Embryonic facial prominence (tissue), 1 donor: ENCODE measurements around the gene RSBN1L.
A peak's percentile ranks its signal among the peaks of the same experiment; 100 is the strongest.
"Not testable (repeated sequence)": the region's sequence is repeated elsewhere in the genome, so short reads cannot be mapped to it uniquely, and the experiment has no call there.

ENCODE experiments used
- DNase-seq: peaks from one replicate; pipeline ENCODE4 v3.0.0-alpha.2; 2016; ENCODE audit errors: extremely low spot score

RSBN1L gene

DNA sequence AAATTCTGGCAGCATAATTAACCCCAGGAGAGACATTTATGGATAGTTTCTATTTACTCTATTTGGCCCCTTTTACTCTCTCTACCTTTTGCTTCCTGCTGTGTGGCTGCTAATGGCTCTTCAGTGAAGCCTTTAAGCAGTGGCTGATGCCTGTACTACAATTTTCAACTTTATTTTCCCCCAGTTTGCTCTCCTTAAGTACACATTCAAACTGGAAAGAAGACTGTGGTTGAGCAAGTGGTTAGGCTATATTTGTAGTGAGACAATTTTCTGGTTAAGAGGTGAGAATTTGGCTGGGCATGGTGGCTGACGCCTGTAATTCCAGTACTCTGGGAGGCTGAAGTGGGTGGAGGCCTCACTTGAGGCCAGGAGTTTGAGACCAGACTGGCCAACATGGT lies 8.5 kb upstream of the RSBN1L start:
- DNase-seq: no peak

GRCh38 chr7:77690289-77690688 lies 6.0 kb upstream of the RSBN1L start:
- no peak for DNase-seq

DNA sequence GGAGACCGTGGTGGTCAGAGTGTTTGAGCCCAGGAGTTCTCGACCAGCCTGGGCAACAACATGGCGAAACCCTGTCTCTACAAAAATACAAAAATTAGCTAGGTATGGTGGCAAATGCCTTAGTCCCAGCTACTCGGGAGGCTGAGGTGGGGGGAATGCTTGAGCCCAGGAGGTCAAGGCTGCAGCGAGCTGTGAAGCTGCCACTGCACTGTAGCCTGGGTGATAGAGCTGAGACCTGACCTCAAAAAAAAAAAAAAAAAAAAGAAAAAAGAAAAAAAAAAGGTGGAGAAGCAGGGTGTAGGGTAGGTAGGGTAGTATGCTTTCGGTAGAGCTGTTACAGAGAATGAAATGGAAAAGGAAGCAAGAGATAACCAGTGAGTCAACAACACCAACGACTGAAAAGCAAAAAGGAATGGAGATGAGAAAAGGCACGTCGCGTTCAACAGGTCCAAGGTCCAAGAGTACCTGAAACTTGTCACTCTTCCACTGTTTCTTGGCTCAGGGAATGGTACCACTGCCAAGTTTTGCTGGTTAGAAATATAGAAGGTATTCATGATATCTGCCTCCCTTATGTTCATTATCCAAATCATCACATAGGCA lies 4.3 kb upstream of the RSBN1L start:
- DNase-seq: no peak

DNA sequence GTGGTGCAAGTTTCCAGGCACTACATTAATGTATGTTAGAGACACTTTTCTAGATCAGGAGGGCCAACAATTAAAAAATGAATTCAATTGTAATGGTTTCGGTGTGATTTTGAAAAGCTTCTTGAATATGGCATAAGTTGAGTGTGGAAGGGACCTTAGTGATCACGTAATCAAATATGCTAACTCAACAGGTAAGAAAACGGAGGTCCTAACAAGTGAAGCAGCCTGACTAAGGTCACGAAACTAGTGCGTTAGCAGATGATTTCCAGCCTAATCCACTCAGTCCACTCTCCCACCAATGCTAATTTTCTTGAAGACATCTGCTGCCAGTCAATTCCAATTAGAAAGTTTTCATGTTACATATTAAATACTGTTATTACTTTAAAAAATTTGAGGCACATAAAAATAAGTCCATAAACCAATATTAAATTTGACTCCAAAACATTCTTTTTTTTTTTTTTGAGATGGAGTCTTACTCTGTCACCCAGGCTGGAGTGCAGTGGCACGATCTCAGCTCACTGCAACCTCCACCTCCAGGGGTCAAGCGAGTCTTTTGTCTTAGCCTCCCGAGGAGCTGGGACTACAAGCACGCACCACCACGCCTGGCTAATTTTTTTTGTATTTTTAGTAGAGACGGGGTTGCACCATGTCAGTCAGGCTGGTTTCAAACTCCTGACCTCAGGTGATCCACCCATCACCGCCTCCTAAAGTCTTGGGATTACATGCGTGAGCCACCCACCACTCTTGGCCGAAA lies 2.3 kb upstream of the RSBN1L start:
- DNase-seq: no peak

DNA sequence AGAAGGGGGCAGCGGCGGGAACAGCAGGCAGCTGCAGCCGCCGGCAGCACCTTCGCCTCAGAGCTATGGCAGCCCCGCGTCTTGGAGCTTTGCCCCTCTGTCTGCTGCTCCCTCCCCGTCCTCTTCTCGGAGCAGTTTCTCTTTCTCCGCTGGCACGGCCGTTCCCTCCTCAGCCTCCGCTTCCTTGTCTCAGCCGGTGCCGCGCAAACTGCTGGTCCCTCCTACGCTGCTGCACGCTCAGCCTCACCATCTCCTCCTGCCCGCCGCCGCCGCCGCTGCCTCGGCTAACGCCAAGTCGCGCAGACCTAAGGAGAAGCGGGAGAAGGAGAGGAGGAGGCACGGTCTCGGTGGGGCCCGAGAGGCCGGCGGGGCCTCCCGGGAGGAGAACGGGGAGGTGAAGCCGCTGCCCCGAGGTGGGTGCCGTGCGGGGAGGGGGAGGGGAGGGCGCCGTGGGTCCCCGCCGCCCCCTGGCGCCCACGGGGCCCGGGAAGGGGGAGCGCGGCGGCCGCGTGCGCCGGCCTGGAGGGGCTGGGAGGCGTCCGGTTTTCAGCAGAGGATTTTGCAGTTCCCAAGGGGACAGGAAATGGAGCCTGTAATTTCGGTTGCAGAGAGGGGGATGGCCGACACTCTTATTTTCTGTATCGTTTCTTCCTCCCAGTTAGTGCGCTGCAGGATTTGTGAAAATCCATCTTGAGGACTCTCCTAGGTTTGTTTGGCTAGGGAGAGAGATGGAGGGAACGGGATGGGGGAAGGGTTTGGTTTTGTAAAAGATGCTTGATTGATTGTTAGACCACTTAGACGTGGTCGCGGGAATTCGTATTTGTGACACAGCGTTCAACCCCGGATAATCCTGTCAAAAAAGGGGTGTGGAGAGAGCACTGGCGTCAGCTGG lies 630 bp downstream of the RSBN1L start:
- DNase-seq: peak; percentile 22

GRCh38 chr7:77697535-77697831 lies 1.2 kb downstream of the RSBN1L start:
- no peak for DNase-seq

DNA sequence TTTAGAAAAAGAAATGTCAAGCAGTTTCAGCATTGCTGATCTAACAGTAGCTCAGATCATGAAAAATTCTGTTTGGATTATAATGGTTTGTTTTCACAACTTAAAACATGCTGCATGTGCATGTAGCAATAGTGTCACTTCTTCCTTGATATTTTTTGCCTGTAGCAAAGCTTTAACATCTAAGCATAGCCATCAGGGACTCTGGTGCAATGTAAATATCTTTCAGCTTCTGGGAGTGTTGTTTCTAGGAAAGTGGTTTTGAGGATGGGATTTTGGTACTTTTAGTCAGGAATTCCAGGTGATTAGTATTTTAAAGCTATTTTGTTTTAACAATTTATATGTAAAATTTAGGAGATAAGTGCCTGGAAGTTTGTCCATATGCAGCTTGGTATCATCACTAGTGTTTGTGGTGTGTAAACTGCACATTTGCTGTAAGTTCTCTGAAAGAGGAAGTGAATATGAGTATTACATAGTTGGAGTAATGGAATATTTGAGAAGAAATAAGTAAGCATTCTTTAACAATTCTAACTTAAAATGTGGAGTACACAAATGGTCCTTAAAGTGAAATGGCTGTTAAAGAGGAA lies 1.9 kb downstream of the RSBN1L start:
- DNase-seq: no peak

DNA sequence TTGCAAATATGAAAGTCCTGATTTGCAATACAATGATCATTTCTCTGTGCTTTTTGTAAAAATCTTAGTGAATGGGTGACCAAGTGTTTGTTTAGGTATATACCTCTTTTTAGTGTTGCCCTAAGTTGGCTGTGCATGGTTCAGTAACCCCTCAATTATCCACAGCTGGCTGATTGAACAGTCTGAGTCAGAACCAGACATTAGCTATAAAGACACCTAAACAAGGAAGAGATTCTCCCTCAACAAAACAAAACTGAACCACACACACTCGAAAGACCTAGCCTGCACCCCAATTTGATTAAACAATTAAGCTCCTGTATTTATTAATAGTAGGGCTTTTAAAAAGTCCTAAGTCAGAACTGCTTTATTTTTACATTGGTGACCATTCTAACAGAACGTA lies 2.8 kb downstream of the RSBN1L start:
- no peak for DNase-seq

- DNase-seq: no peak
These were observed 6.3 kb downstream of the RSBN1L start for GRCh38 chr7:77702513-77702912.

DNA sequence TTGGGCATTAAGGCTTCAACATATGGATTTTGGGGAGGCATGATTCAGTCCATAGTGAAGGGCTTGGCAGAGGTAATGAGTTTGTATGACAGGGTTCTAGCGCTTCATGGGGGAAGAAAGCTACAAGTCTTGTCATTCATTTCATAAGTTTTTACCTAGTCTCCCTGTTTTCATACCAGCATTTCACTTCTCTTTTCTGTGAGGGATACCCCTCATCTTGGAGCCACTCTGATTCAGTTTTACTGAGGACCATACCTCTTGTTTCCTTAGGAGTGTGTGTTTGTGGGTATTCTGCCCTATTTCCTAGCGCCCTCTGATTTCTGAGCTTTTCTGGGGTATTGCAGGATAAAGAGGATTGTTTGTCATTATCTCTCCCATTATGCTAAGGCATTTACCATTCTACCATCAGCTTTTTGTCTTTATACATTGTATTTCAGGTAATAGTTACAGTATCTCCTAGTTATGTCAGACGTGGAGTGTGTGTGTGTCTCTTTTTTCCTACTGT lies 6.8 kb downstream of the RSBN1L start:
- no peak for DNase-seq

- not testable (repeated sequence) for DNase-seq
These were observed 7.4 kb downstream of the RSBN1L start for GRCh38 chr7:77703669-77704068.

DNA sequence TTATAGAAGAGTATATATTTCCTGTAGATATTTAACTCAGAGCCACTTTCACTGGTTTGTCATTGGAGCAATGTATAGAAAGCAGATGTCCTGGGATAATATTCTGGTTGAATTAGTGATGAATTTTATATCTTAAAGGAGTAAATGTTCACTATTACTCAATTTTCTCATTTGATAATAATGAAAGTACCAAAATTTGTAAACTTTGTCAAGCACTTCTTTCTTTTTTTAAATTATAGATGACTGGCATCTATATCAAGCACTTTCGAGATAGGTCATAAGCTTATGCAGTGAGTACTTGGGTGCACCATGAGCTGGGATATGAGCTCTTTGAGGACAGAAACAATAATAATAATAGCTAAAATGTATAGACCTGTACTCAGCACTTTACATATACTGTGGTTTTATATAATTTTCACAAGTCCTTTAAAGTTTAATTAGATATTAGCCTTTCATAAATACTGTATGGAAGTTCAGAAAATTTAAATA lies 11.3 kb downstream of the RSBN1L start:
- no peak for DNase-seq

GRCh38 chr7:77710067-77710466 lies 13.8 kb downstream of the RSBN1L start:
- no peak for DNase-seq

DNA sequence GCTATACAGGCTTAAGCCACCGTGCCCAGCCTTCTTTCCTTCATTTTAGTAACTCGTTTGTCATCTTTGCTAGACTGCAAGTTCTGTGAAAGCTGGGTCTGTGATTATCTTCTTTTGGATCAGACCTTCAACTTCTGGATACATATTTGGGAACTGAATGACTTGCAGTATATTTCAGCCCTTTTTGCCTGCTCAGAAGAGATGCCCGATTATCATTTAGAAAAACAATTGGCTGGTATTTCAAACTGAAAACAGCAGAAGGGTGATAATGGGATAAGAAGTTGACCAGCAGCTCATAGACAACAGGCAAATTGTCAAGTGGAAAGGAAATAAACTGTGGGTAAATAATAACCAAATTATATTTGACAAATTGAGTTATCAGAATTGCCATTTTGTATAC lies 14.6 kb downstream of the RSBN1L start:
- no peak for DNase-seq

- no peak for DNase-seq
These were observed 17.9 kb downstream of the RSBN1L start for GRCh38 chr7:77714195-77714594.

DNA sequence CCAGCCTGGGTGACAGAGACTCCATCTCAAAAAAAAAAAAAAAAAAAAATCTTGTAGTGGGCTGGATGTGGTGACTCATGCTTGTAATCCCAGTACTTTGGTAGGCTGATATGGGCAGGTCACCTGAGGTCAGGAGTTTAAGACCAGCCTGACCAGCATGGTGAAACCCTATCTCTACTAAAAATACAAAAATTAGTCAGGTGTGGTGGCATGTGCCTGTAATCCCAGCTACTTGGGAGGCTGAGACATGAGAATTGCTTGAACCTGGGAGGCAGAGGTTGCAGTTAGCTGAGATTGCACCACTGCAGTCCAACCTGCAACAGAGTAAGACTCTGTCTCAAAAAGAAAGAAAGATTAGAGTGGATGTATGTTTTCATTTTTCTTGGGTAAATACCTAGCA lies 18.7 kb downstream of the RSBN1L start:
- not testable (repeated sequence) for DNase-seq

DNA sequence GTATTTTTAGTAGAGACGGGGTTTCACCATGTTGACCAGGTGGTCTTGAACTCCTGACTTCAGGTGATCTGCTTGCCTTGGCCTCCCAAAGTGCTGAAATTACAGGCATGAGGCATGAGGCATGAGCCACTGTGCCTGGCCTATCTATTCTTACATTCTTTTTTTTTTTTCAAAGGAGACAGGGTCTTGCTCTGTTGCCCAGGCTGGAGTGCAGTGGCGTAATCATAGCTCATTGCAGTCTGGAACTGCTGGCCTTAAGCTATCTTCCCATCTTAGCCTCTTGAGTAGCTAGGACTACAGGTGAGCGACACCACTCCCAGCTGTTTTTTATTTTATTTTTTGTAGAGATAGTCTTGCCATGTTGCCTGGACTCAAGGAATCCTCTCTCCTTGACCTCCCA lies 20.5 kb downstream of the RSBN1L start:
- DNase-seq: no peak

DNA sequence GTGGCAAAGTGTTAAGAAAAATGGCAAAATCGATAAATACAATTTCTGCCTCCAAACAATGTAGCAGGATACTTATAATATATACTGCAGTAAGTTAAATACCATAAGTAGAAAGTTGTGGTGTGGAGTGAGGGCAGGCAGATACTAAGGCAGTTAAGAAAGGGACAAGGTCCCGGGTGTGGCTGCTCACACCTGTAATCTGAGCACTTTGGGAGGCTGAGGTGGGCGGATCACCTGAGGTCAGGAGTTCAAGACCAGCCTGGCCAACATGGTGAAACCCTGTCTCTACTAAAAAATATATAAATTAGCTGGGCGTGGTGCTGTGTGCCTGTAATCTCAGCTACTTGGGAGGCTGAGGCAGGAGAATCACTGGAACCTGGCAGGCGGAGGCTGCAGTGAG lies 21.3 kb downstream of the RSBN1L start:
- DNase-seq: not testable (repeated sequence)

- DNase-seq: no peak
These were observed 31.3 kb downstream of the RSBN1L start for GRCh38 chr7:77727527-77727926.

DNA sequence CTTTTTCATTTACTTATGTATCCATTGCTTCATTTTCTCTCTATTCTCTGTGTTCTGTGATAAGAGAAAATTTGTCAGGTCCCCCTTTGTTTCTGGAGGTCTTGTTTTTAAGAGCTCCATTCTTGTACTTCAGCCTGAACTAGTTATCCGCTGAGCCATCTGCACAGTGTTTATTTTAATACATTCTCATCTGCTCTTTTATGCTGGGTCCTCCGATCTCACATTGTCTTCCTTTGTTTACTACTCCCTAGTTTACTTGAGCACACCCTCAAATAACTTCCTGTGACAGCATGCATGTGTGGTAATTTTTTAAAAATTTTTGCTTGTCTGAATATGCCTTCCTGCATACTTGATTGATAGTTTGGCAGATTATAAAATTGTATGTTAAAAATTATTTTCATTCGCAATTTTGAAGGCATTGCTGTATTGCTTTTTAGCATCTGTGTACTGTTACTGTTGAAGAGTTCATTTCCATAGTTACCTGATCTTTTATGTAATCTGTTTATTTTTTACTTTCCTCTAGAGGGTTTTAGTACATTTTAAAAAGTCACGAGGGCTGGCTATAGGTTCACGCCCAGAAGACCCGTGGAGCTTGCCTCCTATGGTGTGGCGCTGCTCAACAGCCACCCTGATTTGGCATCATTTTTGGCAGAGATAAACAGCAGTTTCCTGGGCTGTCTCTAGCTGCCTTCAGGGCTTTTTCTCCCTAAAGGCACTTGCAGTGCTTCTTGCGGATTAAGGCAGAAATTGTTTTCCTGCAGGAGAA lies 31.9 kb downstream of the RSBN1L start:
- DNase-seq: peak; percentile 59

GRCh38 chr7:77729574-77730348 lies 33.5 kb downstream of the RSBN1L start:
- no peak for DNase-seq
